GM12891 (cell line): ENCODE results near the gene GPR107.

ENCODE experiments used
- DNase-seq: peaks from one replicate; pipeline ENCODE4 v3.0.0; 2011; ENCODE audit warnings: low spot score; ENCODE audit not compliant: insufficient read length
- FAIRE-seq: peaks from 2 replicates; lab custom pipeline; 2011; peaks lifted over from hg19 to GRCh38; lab: Jason Lieb, UNC
- PAX5 ChIP-seq: IDR thresholded peaks from 2 replicates; pipeline ENCODE4 v1.6.1; 2011; ENCODE audit warnings: low read length, moderate library complexity, mild to moderate bottlenecking; ENCODE audit not compliant: insufficient read depth, severe bottlenecking
- POLR2A ChIP-seq: IDR thresholded peaks from 2 replicates; pipeline ENCODE4 v1.6.1; 2011; ENCODE audit warnings: low read depth, low read length, control low read depth
- POLR2AphosphoS5 ChIP-seq: IDR thresholded peaks from 2 replicates; pipeline ENCODE4 v1.6.1; 2011; ENCODE audit warnings: low read depth, low read length, control low read depth
- POU2F2 ChIP-seq: IDR thresholded peaks from 2 replicates; pipeline ENCODE4 v1.6.1; 2011; ENCODE audit warnings: low read depth, mild to moderate bottlenecking, control low read depth, low read length, moderate library complexity
- SPI1 ChIP-seq: IDR thresholded peaks from 2 replicates; pipeline ENCODE4 v1.6.1; 2011; ENCODE audit warnings: low read depth, low read length, control low read depth
- TAF1 ChIP-seq: IDR thresholded peaks from 2 replicates; pipeline ENCODE4 v1.6.1; 2011; ENCODE audit warnings: low read depth, low read length, control low read depth

Gene GPR107

GRCh38 chr9:130149654-130150286 lies 96.1 kb downstream of the GPR107 start:
- FAIRE-seq (no peak), DNase-seq (no peak)
- TF ChIP-seq TAF1 (no peak), POLR2AphosphoS5 (no peak), PAX5 (no peak), SPI1 (no peak), POLR2A (no peak)

- DNase-seq, result no peak
- FAIRE-seq, result no peak
- TF ChIP-seq TAF1 (no peak), POLR2AphosphoS5 (no peak), SPI1 (no peak), POLR2A (no peak), PAX5 (no peak), POU2F2 (no peak)
Observed at GRCh38 chr9:130150779-130151382, 97.2 kb downstream of the GPR107 start.

GRCh38 chr9:130154816-130155215 lies 101.1 kb downstream of the GPR107 start:
- no peak for TF ChIP-seq PAX5
- no peak for TF ChIP-seq SPI1
- no peak for TF ChIP-seq POLR2A
- TF ChIP-seq POLR2AphosphoS5, result no peak
- TF ChIP-seq TAF1, result no peak
- no peak for TF ChIP-seq POU2F2
- FAIRE-seq, result no peak
- DNase-seq, result no peak

GRCh38 chr9:130155647-130156046 lies 101.9 kb downstream of the GPR107 start:
- FAIRE-seq (no peak), DNase-seq (no peak)
- TF ChIP-seq SPI1 (no peak), PAX5 (no peak)

GRCh38 chr9:130156672-130157071 lies 103.0 kb downstream of the GPR107 start:
- DNase-seq, result no peak
- TF ChIP-seq PAX5 (no peak), TAF1 (no peak), POU2F2 (no peak), POLR2A (no peak), POLR2AphosphoS5 (no peak), SPI1 (no peak)

GRCh38 chr9:130157079-130157478 lies 103.4 kb downstream of the GPR107 start:
- FAIRE-seq (no peak), DNase-seq (no peak)
- TF ChIP-seq PAX5, result no peak
- TF ChIP-seq SPI1, result no peak
- TF ChIP-seq POLR2A, result no peak
- TF ChIP-seq POLR2AphosphoS5, result no peak
- TF ChIP-seq TAF1, result no peak
- no peak for TF ChIP-seq POU2F2

More at GRCh38 chr9:130156672-130157071, 103.0 kb downstream of the GPR107 start:
- no peak for FAIRE-seq

- FAIRE-seq (no peak), DNase-seq (no peak)
- TF ChIP-seq POLR2AphosphoS5 (no peak), SPI1 (no peak), POLR2A (no peak), TAF1 (no peak), POU2F2 (no peak), PAX5 (no peak)
Observed at GRCh38 chr9:130158001-130158400, 104.3 kb downstream of the GPR107 start.

GRCh38 chr9:130159057-130159456 lies 105.4 kb downstream of the GPR107 start:
- no peak for FAIRE-seq
- TF ChIP-seq TAF1, result no peak
- no peak for TF ChIP-seq PAX5
- no peak for TF ChIP-seq POLR2A
- TF ChIP-seq POU2F2, result no peak
- no peak for TF ChIP-seq SPI1
- no peak for TF ChIP-seq POLR2AphosphoS5
- DNase-seq, result no peak

GRCh38 chr9:130159915-130160670 lies 106.4 kb downstream of the GPR107 start:
- DNase-seq (no peak), FAIRE-seq (no peak)
- TF ChIP-seq POLR2AphosphoS5 (no peak), PAX5 (no peak), TAF1 (no peak), POLR2A (no peak), POU2F2 (no peak), SPI1 (no peak)
